PFSK-1 (cell line): ENCODE data around the gene AGL.

Experiments
- FOXP2 ChIP-seq: optimal IDR thresholded peaks from 2 replicates; pipeline ENCODE3; 2011; ENCODE audit warnings: borderline replicate concordance, control low read depth, inconsistent platforms; ENCODE audit not compliant: insufficient read depth; ENCODE audit errors: extremely low read length, extremely low read depth
- POLR2AphosphoS5 ChIP-seq: IDR thresholded peaks from 2 replicates; pipeline ENCODE4 v1.6.1; 2012; ENCODE audit warnings: low read depth, mild to moderate bottlenecking, control low read depth, low read length, moderate library complexity
- REST ChIP-seq, 2 experiments: IDR thresholded peaks; 2 replicates each; pipeline versions ENCODE4 v1.6.1 to v1.8.0; 2011 to 2012; ENCODE audit warnings: low read depth in 2 of 2, low read length in 2 of 2, control low read depth in 1 of 2, inconsistent platforms in 1 of 2, mild to moderate bottlenecking in 1 of 2, moderate library complexity in 1 of 2; ENCODE audit not compliant: insufficient read depth in 1 of 2
- SIN3A ChIP-seq: IDR thresholded peaks from 2 replicates; pipeline ENCODE4 v1.6.1; 2012; ENCODE audit warnings: mild to moderate bottlenecking, low read length, moderate library complexity, borderline replicate concordance; ENCODE audit not compliant: insufficient read depth
- TAF1 ChIP-seq: IDR thresholded peaks from 2 replicates; pipeline ENCODE4 v1.6.1; 2012; ENCODE audit warnings: low read length, control low read depth, borderline replicate concordance; ENCODE audit not compliant: insufficient read depth

Gene AGL

GRCh38 chr1:99855914-99856450 lies 5.8 kb downstream of the AGL start:
- TF ChIP-seq SIN3A, result no peak
- TF ChIP-seq REST (IDR thresholded peaks at IDR 0.05; ENCODE audit: insufficient read depth in 1 of 2, low read depth in 2 of 2, low read length in 2 of 2), result no peak
- no peak for TF ChIP-seq TAF1
- no peak for TF ChIP-seq FOXP2
- no peak for TF ChIP-seq POLR2AphosphoS5

GRCh38 chr1:99858286-99858685 lies 8.1 kb downstream of the AGL start:
- TF ChIP-seq REST (IDR thresholded peaks at IDR 0.05; ENCODE audit: insufficient read depth in 1 of 2, low read depth in 2 of 2, low read length in 2 of 2), result no peak
- no peak for TF ChIP-seq FOXP2
- no peak for TF ChIP-seq POLR2AphosphoS5
- TF ChIP-seq SIN3A, result no peak
- TF ChIP-seq TAF1, result no peak

- TF ChIP-seq POLR2AphosphoS5 (no peak), SIN3A (no peak), TAF1 (no peak), FOXP2 (no peak), REST (IDR thresholded peaks at IDR 0.05; ENCODE audit: insufficient read depth in 1 of 2, low read depth in 2 of 2, low read length in 2 of 2) (no peak)
Measured at GRCh38 chr1:99858881-99859280, 8.7 kb downstream of the AGL start.

- TF ChIP-seq REST (IDR thresholded peaks at IDR 0.05; ENCODE audit: insufficient read depth in 1 of 2, low read depth in 2 of 2, low read length in 2 of 2), result no peak
- TF ChIP-seq FOXP2, result no peak
- TF ChIP-seq SIN3A, result no peak
Measured at GRCh38 chr1:99860703-99861102, 10.5 kb downstream of the AGL start.

GRCh38 chr1:99867682-99868081 lies 17.5 kb downstream of the AGL start:
- TF ChIP-seq REST (IDR thresholded peaks at IDR 0.05; ENCODE audit: insufficient read depth in 1 of 2, low read depth in 2 of 2, low read length in 2 of 2) (no peak), POLR2AphosphoS5 (no peak), TAF1 (no peak), SIN3A (no peak), FOXP2 (no peak)
